Choroid plexus epithelial cell (primary cell): Measurements from ENCODE around the gene SACS.

ENCODE experiments used
- DNase-seq: peaks from one replicate; pipeline ENCODE4 v3.0.0-alpha.2; 2010; ENCODE audit warnings: low read depth
- H3K4me3 ChIP-seq: 2 replicates; pipeline ENCODE4 v1.5.1; 2011; ENCODE audit warnings: low read depth, mild to moderate bottlenecking, control low read depth, low read length, moderate library complexity
- TF ChIP-seq, protein P1 (sequence below): conservative IDR thresholded peaks from 2 replicates; pipeline ENCODE4 v1.5.1; 2011; ENCODE audit warnings: low read depth, mild to moderate bottlenecking, control low read depth, inconsistent platforms, low read length, moderate library complexity

The SACS gene

DNA sequence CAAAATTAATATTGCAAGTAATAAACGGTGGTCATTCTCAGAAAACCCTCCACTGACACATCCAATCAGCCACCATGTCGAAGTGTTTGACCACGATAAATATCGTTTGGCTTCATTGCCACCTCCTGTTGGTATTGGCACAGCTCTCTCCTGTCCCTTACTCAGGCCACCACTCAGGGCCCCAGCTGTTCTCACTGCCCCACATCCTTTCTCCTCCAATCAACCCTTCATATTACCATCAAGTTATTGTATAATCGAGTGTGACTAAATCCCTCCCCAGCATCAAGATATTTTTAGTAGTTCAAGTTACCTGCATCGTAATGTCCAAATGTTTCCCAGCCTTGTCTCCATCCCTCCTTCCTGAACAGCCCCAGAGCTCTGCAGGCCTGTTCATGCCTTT is 50.4 kb downstream of the SACS start:
- no peak for DNase-seq
- no peak overlapping the region for H3K4me3 ChIP-seq
- TF ChIP-seq, protein P1, sequence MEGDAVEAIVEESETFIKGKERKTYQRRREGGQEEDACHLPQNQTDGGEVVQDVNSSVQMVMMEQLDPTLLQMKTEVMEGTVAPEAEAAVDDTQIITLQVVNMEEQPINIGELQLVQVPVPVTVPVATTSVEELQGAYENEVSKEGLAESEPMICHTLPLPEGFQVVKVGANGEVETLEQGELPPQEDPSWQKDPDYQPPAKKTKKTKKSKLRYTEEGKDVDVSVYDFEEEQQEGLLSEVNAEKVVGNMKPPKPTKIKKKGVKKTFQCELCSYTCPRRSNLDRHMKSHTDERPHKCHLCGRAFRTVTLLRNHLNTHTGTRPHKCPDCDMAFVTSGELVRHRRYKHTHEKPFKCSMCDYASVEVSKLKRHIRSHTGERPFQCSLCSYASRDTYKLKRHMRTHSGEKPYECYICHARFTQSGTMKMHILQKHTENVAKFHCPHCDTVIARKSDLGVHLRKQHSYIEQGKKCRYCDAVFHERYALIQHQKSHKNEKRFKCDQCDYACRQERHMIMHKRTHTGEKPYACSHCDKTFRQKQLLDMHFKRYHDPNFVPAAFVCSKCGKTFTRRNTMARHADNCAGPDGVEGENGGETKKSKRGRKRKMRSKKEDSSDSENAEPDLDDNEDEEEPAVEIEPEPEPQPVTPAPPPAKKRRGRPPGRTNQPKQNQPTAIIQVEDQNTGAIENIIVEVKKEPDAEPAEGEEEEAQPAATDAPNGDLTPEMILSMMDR = no peak

DNA sequence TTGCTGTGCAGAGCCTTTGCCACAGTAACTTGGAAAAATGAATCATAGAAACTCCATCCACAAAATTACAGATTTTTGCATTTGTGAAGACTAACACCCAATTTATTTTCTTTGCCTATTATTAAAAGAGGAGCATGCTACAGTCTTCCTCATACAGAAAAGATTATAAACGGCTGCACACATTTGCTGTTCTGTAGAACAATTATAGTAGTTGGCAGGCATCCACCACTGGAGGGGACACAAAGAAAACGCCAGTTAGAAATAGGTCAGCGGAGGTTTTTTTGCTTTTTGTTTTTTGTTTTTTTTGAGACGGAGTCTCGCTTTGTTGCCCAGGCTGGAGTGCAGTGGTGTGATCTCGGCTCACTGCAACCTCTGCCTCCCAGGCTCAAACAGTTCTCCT is 51.6 kb downstream of the SACS start:
- no peak overlapping the region for H3K4me3 ChIP-seq
- no peak for DNase-seq
- TF ChIP-seq, protein P1 = no peak

- TF ChIP-seq, protein P1 = no peak
- H3K4me3 ChIP-seq = no peak overlapping the region
- peak; percentile 90 for DNase-seq
These were observed 53.0 kb downstream of the SACS start for GRCh38 chr13:23380534-23380933.

- DNase-seq = peak; percentile 90
- TF ChIP-seq, protein P1 = no peak
- H3K4me3 ChIP-seq = no peak overlapping the region
These were observed 55.4 kb downstream of the SACS start for GRCh38 chr13:23377983-23378632.

DNA sequence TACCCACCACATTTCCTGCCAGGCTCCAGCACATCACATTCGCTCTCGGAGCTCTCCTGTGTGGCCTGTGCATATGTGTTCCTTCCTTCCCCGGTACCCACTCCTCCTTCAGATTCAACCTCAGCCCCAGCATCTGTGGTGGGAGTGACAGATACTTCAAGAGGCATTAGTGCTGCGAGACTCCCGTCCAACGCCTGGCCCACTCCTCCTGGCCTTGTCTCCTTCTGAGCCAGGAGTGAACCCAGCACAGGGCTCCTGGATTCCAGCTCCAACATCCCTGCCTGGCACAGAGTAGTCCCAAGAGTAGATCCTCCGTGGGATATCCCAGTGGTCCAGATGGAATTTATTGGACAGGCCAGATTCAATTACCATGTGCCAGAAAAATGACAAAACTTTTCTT is 55.9 kb downstream of the SACS start:
- TF ChIP-seq, protein P1 = no peak
- no peak for DNase-seq
- H3K4me3 ChIP-seq = no peak overlapping the region

DNA sequence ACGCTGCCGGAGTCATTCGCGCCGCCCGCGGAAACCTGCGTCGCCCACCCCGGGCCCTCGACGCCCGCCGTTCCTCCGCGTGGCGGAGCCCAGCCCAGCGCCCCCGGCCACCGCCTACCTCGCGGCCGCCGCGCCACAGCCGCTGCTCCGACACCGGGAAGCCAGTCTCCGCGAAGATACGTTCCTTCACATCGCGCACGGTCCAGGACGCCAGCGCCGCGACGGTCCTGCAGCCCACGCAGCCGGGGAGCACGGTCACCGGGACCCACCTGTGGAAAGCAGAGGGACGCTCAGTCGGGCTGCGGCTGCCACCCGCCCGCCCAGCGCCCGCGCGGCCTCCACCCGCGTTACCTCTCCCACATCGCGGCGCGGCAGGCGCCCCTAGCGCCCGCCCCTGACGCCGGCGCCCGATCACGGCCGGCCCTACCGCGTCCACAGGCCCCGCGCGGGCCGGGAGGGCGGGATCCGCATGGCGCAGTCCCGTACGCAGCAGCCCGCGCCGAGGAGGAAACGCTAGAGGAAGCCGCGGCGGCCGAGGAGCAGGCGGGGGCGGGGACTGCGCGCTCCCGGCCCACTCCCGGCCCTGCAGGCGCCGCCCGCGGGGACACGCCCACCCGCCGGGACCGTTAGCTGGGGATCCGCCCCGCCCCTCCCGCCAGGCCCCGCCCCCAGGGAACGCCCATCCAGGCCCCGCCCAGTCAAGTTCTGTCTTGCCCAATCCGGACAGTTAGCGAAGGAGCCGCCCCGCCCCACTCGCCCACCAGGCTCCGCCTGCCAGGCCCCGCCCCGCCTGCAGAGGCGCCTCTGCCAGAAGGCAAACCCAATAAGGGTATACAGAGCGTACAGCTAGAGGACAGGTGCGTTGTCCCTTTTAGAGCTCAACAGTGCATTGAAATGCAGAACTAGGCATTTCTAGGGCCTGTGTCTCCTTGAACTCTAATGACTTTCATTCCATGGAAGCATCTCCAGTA is 58.2 kb downstream of the SACS start:
- H3K4me3 ChIP-seq = peak overlapping the region; percentile 84
- peak; percentile 97 for DNase-seq
- TF ChIP-seq, protein P1 = no peak
